Esophagus squamous epithelium (tissue), 5 donors: ENCODE results near the gene INSYN1. TPM values are rescaled to one million over a fixed set of nuclear protein-coding genes. Genes with fewer than 3 reads are reported as not detected.
A peak's percentile ranks its signal among the peaks of the same experiment; 100 is the strongest.

Source experiments
- DNase-seq: peaks from one replicate; lab custom pipeline; 2025; lab: John Stamatoyannopoulos, UW
- H3K27ac ChIP-seq, 4 donors: fragments of 200-600 bp; sonication (generic); one replicate each; pipeline ENCODE4 v1.5.1; 2016 to 2019; ENCODE audit warnings: mild to moderate bottlenecking in 1 of 4
- H3K27me3 ChIP-seq, 4 donors: fragments of 200-600 bp; sonication (generic); 1 replicate in 3 of 4; 2 replicates in 1 of 4; pipeline versions ENCODE4 v1.5.1 to v1.6.0; 2017 to 2021; ENCODE audit warnings: antibody characterized with exemption in 1 of 4
- H3K36me3 ChIP-seq, 3 donors: fragments of 200-600 bp; sonication (generic); one replicate each; pipeline ENCODE4 v1.5.1; 2016 to 2019
- H3K4me1 ChIP-seq, 3 donors: fragments of 200-600 bp; sonication (generic); one replicate each; pipeline ENCODE4 v1.5.1; 2017 to 2019
- H3K4me3 ChIP-seq, 4 donors: fragments of 200-600 bp; sonication (generic); 1 replicate in 3 of 4; 2 replicates in 1 of 4; pipeline ENCODE4 v1.5.1; 2016 to 2019; ENCODE audit warnings: mild to moderate bottlenecking in 2 of 4, moderate library complexity in 1 of 4
- H3K9me3 ChIP-seq, 3 donors: fragments of 200-600 bp; sonication (generic); one replicate each; pipeline ENCODE4 v1.5.1; 2016 to 2019
- POLR2A ChIP-seq, 4 donors: fragments of 450-650 bp; IDR thresholded peaks; one replicate each; pipeline ENCODE4 v1.6.1; 2017; ENCODE audit warnings: antibody characterized with exemption in 4 of 4, mild to moderate bottlenecking in 4 of 4, moderate library complexity in 3 of 4
- WGBS, 2 donors: methylation state at CpG; one replicate each; pipeline ENCODE4 v1.1.5; 2018; 5-methylcytosine and 5-hydroxymethylcytosine counted together
- intact Hi-C: fragments of 100-400 bp; cut with DNase I; formaldehyde crosslinking; loops from one replicate; pipeline ENCODE4 v1.15.0; 2022
- total RNA-seq, 4 donors: library from RNA; depleted of rRNA; stranded (reverse); fragments of >200 nt; gene quantifications; one replicate each; pipeline ENCODE4 v1.1.0, GENCODE V29; 2016
- TF ChIP-seq, protein P1 (sequence below), 6 experiments: fragments of 450-650 bp in 4 of 6; fragments of 200-600 bp in 2 of 6; sonication (generic) in 2 of 6; IDR thresholded peaks; one replicate each; pipeline ENCODE4 v1.5.1; 2016 to 2019; ENCODE audit warnings: antibody characterized with exemption in 6 of 6, mild to moderate bottlenecking in 4 of 6, moderate library complexity in 4 of 6
- donor health status: DM: yes; HTN: yes; CAD: no.

The INSYN1 gene
- 10 to 100 TPM in 2 of 4 donors, 1 to 10 TPM in 1, under 1 TPM in 1; 0.38 to 20.9 (median 9.3) TPM for total RNA-seq

- no peak for DNase-seq
- Histone ChIP-seq H3K4me1 (peaks cover 5 to 40% (median 8%) of the 10 kb centered on the region in 3 donors), H3K27ac (peak within 1 kb of the TSS; percentile 45 to 83 (median 70)), H3K4me3 (peak within 1 kb of the TSS; percentile 53 to 78 (median 66)), H3K27me3 (peaks cover 0 to 52% (median 8%) of the 10 kb centered on the region in 4 donors), H3K9me3 (no peaks in the 10 kb centered on the region), H3K36me3 (no peaks in the 10 kb centered on the region)
- 32 to 35% methylated on average over 10 to 19 of the region's 44 CpGs for WGBS, 2 donors
- intact Hi-C loops: no loop called here
- TF ChIP-seq, protein P1, sequence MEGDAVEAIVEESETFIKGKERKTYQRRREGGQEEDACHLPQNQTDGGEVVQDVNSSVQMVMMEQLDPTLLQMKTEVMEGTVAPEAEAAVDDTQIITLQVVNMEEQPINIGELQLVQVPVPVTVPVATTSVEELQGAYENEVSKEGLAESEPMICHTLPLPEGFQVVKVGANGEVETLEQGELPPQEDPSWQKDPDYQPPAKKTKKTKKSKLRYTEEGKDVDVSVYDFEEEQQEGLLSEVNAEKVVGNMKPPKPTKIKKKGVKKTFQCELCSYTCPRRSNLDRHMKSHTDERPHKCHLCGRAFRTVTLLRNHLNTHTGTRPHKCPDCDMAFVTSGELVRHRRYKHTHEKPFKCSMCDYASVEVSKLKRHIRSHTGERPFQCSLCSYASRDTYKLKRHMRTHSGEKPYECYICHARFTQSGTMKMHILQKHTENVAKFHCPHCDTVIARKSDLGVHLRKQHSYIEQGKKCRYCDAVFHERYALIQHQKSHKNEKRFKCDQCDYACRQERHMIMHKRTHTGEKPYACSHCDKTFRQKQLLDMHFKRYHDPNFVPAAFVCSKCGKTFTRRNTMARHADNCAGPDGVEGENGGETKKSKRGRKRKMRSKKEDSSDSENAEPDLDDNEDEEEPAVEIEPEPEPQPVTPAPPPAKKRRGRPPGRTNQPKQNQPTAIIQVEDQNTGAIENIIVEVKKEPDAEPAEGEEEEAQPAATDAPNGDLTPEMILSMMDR (IDR thresholded peaks at IDR 0.05): no peak
- no peak for TF ChIP-seq POLR2A (IDR thresholded peaks at IDR 0.05)
Measured at GRCh38 chr15:73753250-73754130, at the start of gene INSYN1. TSS of gene INSYN1 (minus strand) at chr15:73753351. CDS start at chr15:73751130, 2,221 bp downstream.

DNA sequence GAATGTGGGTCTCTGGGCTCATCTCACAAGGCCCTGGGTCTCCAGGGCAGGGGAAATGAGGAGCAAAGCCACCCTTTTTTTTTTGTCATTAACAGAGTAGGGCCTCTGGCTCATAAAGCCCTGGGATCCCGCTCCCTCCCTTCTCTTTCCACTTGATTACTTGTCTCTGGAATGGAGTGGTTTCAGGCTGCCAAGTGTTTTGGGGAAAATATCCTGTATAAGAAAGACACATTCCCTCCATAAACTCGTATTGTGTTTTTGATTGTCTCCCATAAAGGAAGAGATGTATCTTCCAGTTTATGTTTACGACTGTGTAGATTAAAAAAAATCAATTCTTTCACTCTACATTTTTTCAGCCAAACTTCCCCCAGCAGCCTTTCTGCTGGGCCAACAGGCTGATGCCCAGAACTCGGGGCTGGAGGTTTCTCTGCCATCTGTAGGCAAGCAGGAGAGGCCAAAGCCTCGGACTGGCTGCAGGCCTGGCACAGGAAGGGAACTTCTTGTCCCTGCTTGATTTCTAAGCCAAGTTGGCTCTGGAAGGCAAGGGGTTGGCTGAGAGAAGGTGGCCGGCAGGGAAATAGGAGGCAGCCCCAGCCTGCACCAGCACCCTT, 49.4 kb upstream of the INSYN1 start:
- Histone ChIP-seq H3K27ac (peak overlapping the region in 3 of 4 donors; percentile 67 to 76 (median 72)), H3K27me3 (no peaks in the 10 kb centered on the region), H3K36me3 (no peaks in the 10 kb centered on the region), H3K4me1 (peaks cover 22 to 46% (median 29%) of the 10 kb centered on the region in 3 donors), H3K4me3 (no peak overlapping the region), H3K9me3 (no peaks in the 10 kb centered on the region)
- no peak for TF ChIP-seq POLR2A (IDR thresholded peaks at IDR 0.05)
- intact Hi-C loops: no loop called here
- no peak for DNase-seq
- 34 to 41% methylated on average over 5 to 6 of the region's 6 CpGs for WGBS, 2 donors

DNA sequence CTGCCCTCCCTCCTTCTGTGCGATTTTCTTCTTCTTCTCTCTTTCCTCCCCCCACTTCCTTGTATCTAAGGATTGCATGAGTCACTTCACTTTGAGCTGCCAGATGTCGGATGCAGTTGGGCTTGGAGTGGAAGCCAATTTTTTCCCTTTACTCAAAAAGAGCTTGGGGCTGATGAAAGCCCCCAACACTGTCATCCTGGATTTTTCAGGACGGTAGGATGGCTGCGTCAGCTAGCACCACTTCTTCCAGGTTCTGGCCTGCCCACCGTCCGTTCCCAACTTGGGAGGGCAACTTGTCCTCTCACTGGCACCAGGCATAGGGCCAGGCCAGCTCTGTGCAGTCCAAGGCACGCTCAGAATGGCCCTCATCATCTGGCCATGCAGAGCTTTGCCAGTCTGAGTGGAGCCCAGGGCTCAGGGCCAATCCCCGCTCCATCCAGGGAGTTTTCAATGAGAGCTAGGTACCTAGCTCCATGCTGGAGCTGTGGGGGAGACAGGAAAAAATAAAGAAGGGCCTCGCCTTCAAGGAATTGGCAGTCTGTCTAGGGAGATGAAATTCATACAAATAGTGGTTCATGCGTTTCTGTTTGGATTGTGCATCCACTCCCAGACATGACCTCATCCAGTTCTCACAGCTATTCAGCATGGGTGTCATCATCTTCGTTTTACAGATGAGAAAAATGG, 47.7 kb upstream of the INSYN1 start:
- Histone ChIP-seq H3K27ac (peak overlapping the region; percentile 48 to 76 (median 70)), H3K9me3 (no peaks in the 10 kb centered on the region), H3K27me3 (no peaks in the 10 kb centered on the region), H3K4me3 (no peak overlapping the region), H3K36me3 (no peaks in the 10 kb centered on the region), H3K4me1 (peaks cover 22 to 46% (median 29%) of the 10 kb centered on the region in 3 donors)
- 8 to 20% methylated on average over 8 to 9 of the region's 11 CpGs for WGBS, 2 donors
- no peak for TF ChIP-seq POLR2A (IDR thresholded peaks at IDR 0.05)
- TF ChIP-seq, protein P1 (IDR thresholded peaks at IDR 0.05): no peak
- intact Hi-C loops: no loop called here
- no peak for DNase-seq

- DNase-seq: no peak
Measured at GRCh38 chr15:73799466-73799865, 46.3 kb upstream of the INSYN1 start.

More at GRCh38 chr15:73799466-73799865, 46.3 kb upstream of the INSYN1 start:
- H3K36me3 ChIP-seq: no peaks in the 10 kb centered on the region
- H3K4me1 ChIP-seq: peaks cover 22 to 43% (median 29%) of the 10 kb centered on the region in 3 donors
- H3K27me3 ChIP-seq: no peaks in the 10 kb centered on the region
- no peak overlapping the region for H3K4me3 ChIP-seq
- no peaks in the 10 kb centered on the region for H3K9me3 ChIP-seq
- TF ChIP-seq, protein P1 (IDR thresholded peaks at IDR 0.05): no peak
- TF ChIP-seq POLR2A (IDR thresholded peaks at IDR 0.05): no peak
- H3K27ac ChIP-seq: no peak overlapping the region
- 57 to 61% methylated on average over 4 of the region's 4 CpGs for WGBS, 2 donors
- intact Hi-C loops: no loop called here
